T47D (cell line): ENCODE measurements around the gene EYS.
"Not testable (repeated sequence)": the region's sequence is repeated elsewhere in the genome, so short reads cannot be mapped to it uniquely, and the experiment has no call there.

Experiments
- DNase-seq, 2 experiments: peaks; one replicate each; pipeline versions ENCODE4 v3.0.0 to v3.0.0-alpha.2; 2011 to 2012; ENCODE audit warnings: low read depth in 1 of 2, low spot score in 1 of 2
- JUND ChIP-seq: IDR thresholded peaks from 2 replicates; pipeline ENCODE4 v1.6.1; 2012; ENCODE audit warnings: low read depth
- in situ Hi-C: cut with HindIII; loops from 2 replicates; pipeline ENCODE4 v1.10.0; 2016; ENCODE audit warnings: low sequenced_read_pairs, low pct_unique_long_range_greater_than_20kb

EYS gene

GRCh38 chr6:65075705-65076230 is 631.3 kb downstream of the EYS start:
- no peak for DNase-seq
- TF ChIP-seq JUND: no peak
- in situ Hi-C loops: no loop called here

- in situ Hi-C loops: no loop called here
- TF ChIP-seq JUND: no peak
- DNase-seq: no peak
Observed at GRCh38 chr6:65072500-65072899, 634.5 kb downstream of the EYS start.

GRCh38 chr6:65071480-65071879 is 635.5 kb downstream of the EYS start:
- DNase-seq: no peak
- TF ChIP-seq JUND: no peak
- in situ Hi-C loops: no loop called here

- DNase-seq: peak in 1 of 2 experiments; percentile 14
- no peak for TF ChIP-seq JUND
- in situ Hi-C loops: no loop called here
Observed at GRCh38 chr6:65064844-65065243, 642.2 kb downstream of the EYS start.

- TF ChIP-seq JUND: no peak
- DNase-seq: no peak
- in situ Hi-C loops: no loop called here
Observed at GRCh38 chr6:65059568-65059967, 647.5 kb downstream of the EYS start.

GRCh38 chr6:65055545-65055944 is 651.5 kb downstream of the EYS start:
- in situ Hi-C loops: no loop called here
- DNase-seq: no peak
- TF ChIP-seq JUND: no peak

- DNase-seq: no peak
- in situ Hi-C loops: no loop called here
- TF ChIP-seq JUND: no peak
Observed at GRCh38 chr6:65052626-65053025, 654.4 kb downstream of the EYS start.

GRCh38 chr6:65045801-65046200 is 661.2 kb downstream of the EYS start:
- DNase-seq: no peak
- in situ Hi-C loops: no loop called here
- no peak for TF ChIP-seq JUND

GRCh38 chr6:65014006-65014405 is 693.0 kb downstream of the EYS start:
- TF ChIP-seq JUND: no peak
- DNase-seq: no peak
- in situ Hi-C loops: no loop called here

GRCh38 chr6:65006788-65007187 is 700.2 kb downstream of the EYS start:
- DNase-seq: no peak
- no peak for TF ChIP-seq JUND
- in situ Hi-C loops: no loop called here

GRCh38 chr6:65004283-65004682 is 702.7 kb downstream of the EYS start:
- peak; percentile 10 to 50 for DNase-seq
- TF ChIP-seq JUND: no peak
- in situ Hi-C loops: no loop called here

GRCh38 chr6:65002882-65003281 is 704.1 kb downstream of the EYS start:
- in situ Hi-C loops: not testable (repeated sequence)

GRCh38 chr6:65000815-65001214 is 706.2 kb downstream of the EYS start:
- DNase-seq: no peak
- no peak for TF ChIP-seq JUND
- in situ Hi-C loops: no loop called here

More at GRCh38 chr6:65002882-65003281, 704.1 kb downstream of the EYS start:
- DNase-seq: not testable (repeated sequence)

- no peak for DNase-seq
- TF ChIP-seq JUND: no peak
- in situ Hi-C loops: no loop called here
Observed at GRCh38 chr6:64998204-64998603, 708.8 kb downstream of the EYS start.

- no peak for DNase-seq
- in situ Hi-C loops: no loop called here
- TF ChIP-seq JUND: no peak
Observed at GRCh38 chr6:64996301-64996700, 710.7 kb downstream of the EYS start.
